ENCODE measurements around the gene HK1.
"Not testable (repeated sequence)": the region's sequence is repeated elsewhere in the genome, so short reads cannot be mapped to it uniquely, and the experiment has no call there.

Gene HK1

GRCh38 chr10:69254877-69255276 is 23.4 kb upstream of the HK1 start:
- DNase-seq (ENCODE audit: low read depth in 1 of 2, low spot score in 1 of 2), result no peak

GRCh38 chr10:69259547-69260243 is 18.6 kb upstream of the HK1 start:
- DNase-seq (ENCODE audit: low read depth in 1 of 2, low spot score in 1 of 2), result no peak

DNA sequence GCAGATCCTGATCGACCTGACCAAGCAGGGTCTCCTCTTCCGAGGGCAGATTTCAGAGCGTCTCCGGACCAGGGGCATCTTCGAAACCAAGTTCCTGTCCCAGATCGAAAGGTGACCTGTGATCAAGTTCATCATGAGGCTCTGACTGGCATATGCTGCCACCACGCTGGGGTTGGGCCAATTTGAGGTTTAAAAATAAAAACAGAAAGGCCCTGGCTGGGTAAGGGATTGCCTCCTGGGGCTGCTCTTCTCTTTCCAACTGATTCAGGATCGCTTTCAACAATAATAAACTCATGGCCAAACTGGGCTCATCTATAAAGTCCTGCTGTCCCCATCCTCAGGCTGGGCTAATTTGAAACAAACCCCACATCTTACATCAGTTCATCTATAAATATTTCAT is 17.1 kb upstream of the HK1 start:
- no peak for DNase-seq (ENCODE audit: low read depth in 1 of 2, low spot score in 1 of 2)

- no peak for DNase-seq (ENCODE audit: low read depth in 1 of 2, low spot score in 1 of 2)
Observed at GRCh38 chr10:69262292-69262751, 16.0 kb upstream of the HK1 start.

DNA sequence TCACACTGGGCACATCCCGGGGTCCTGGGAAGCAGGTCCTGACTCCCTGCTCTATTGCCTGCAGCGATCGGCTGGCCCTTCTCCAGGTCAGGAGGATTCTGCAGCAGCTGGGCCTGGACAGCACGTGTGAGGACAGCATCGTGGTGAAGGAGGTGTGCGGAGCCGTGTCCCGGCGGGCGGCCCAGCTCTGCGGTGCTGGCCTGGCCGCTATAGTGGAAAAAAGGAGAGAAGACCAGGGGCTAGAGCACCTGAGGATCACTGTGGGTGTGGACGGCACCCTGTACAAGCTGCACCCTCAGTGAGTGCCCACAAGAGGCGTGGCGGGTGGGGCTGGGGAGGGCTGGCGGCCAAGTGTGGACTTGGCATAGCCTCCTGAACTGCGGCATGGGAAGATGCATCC is 12.8 kb upstream of the HK1 start:
- no peak for DNase-seq (ENCODE audit: low read depth in 1 of 2, low spot score in 1 of 2)

DNA sequence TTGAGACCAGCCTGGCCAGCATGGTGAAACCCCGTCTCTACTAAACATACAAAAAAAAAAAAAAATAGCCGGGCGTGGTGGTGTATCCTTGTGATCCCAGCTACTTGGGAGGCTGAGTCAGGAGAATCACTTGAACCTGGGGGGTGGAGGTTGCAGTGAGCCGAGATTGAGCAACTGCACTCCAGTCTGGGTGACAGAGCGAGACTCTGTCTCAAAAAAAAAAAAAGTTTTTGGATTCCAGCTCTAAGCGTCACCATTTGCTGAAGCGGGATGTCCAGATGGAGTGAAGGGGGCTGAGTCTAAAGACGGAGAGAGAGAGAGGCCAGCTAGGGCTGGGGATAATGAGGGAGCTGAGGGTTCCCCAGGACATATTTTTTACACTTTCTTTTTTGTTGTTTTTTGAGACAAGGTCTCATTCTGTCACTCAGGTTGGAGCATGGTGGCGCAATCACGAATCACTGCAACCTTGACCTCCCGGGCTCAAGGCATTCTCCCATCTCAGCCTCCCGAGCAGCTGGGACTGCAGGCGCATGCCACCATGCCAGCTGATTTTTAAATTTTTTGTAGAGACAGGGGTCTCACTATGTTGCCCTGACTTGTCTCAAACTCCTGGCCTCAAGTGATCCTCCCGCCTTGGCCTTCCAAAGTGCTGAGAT is 9.4 kb upstream of the HK1 start:
- no peak for DNase-seq (ENCODE audit: low read depth in 1 of 2, low spot score in 1 of 2)

DNA sequence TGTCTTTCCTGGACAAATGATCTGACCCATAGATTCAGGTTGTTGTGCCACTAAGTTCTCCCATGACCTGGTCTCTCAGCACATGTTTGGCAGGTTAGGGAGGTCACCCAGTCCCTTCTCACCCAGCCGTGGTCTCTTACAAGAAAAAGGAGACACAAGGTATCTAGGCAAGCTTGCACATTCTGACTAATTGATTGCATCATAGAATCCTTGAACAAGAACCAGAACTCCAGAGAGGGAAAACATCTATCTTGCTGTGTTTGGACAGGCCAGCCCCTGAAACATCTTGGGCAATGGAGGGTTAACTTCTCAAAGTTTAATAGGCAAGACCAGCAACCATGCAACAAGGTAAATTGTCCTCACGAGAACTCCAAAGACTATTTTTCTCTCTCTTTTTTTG is 8.5 kb upstream of the HK1 start:
- no peak for DNase-seq (ENCODE audit: low read depth in 1 of 2, low spot score in 1 of 2)

- no peak for DNase-seq (ENCODE audit: low read depth in 1 of 2, low spot score in 1 of 2)
Observed at GRCh38 chr10:69270990-69271389, 7.3 kb upstream of the HK1 start.

DNA sequence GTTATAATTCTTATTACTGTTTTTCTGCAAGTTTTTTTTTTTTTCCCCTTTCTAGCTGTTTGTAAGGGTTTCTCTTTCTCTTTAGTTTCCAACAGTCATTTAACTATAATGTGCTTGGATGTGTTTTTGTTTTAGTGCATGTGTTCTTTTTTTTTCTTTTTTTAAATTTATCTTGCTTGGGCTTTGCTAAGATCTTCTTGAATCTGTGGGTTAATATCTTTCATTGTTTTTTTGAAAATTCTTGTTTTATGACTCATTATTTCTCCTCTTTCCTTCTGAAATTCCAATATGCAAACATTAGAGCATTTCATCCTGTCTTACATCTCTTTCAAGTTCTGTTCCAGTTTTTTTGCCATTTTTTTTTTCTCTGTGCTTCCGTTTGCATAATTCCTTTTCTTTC is 5.7 kb upstream of the HK1 start:
- DNase-seq (ENCODE audit: low read depth in 1 of 2, low spot score in 1 of 2), result no peak

DNA sequence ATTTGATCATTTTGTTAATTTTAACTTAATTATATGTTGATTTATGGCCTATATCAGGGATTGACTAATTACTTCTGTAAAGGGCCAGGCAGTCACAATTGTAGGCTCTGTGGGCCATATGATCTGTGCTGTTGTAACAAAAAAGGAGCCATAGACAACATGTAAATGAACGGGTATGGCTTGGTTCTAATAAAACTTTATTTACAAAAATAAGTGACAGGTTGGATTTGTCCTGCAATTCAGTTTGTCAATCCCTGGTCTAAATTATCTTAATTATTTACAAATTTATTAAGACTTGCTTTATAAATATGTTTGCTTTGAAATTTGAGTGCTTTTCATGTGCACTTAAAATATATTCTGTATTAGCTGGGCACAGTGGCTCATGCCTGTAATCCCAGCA is 2.9 kb upstream of the HK1 start:
- DNase-seq (ENCODE audit: low read depth in 1 of 2, low spot score in 1 of 2), result no peak

GRCh38 chr10:69276503-69276902 is 1.8 kb upstream of the HK1 start:
- no peak for DNase-seq (ENCODE audit: low read depth in 1 of 2, low spot score in 1 of 2)

DNA sequence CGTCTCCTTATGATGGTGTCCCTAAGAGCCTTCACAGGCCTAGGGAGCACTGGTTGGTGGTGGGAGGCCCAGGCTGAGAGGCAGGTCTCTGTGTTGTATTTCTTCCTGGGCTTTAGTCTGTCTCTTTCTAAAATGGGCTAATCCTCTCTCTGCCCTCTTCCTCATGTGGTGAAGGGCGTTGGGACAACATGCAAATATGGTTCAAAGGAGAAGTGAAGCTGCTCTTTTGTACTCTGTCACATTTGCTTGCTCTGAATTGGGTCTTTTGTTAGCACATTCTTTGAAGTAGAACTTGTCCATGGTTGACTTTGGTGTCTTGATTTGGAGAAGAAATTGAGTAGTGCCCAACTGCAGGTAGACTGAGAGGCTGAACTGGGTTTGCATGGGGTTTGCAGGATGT is 814 bp downstream of the HK1 start:
- DNase-seq (ENCODE audit: low read depth in 1 of 2, low spot score in 1 of 2), result no peak

DNA sequence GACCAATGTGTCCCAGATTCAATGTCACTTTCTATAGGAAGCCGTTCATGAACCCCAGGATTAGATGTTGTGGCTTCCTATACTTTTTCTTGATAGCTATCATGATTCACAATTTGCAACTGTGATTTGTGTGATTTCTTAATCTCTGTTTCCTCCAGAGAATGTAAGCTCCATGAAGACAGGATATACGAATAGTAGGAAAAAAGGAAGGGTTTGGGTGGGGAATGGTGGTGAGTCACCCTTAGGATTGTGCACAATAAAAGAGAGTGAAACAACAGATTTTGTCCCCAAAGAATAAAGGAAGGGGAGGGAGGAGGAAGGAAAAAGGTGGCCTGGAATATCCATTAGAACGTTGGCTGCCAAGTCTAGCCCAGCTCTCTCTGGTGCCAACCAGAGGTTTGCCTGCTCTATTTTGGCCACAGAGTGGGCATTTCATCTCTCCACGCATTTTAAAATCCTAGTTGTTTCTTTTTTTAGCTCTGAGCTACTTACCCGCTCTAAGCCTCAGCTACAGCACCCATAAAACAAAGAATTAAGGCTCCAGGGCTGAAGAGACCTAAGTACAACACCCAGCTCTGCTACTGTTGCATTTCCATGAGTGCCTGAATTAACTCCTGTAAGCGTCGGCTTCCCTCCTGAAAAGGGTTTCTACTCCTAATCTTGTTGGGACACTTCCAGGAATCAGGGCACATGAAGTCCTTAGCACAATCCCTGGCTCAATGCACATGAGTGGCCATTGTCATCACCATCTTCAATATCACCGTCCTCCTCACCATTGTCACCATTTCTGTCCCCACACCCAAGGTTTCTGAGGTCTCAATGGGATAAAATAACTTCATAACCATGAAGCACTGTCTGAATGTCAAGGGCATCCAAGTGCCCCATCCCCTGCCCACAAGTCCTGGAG is 3.5 kb downstream of the HK1 start:
- DNase-seq (ENCODE audit: low read depth in 1 of 2, low spot score in 1 of 2), result no peak

DNA sequence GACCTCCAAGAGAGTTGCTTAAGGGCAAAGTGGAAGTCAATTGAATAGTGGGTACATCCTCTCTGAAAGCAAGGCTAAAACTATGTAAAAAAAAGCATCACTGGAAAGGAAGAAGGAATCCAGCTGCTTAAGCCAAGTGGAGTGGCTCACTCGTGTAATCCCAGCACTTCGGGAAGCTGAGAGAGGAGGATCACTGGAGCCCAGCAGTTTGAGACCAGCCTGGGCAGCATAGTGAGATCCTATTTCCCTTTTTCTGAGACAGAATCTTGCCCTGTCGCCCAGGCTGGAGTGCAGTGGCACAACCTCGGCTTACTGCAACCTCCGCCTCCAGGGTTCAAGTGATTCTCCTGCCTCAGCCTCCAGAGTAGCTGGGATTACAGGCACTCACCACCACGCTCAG is 6.1 kb downstream of the HK1 start:
- not testable (repeated sequence) for DNase-seq (ENCODE audit: low read depth in 1 of 2, low spot score in 1 of 2)

DNA sequence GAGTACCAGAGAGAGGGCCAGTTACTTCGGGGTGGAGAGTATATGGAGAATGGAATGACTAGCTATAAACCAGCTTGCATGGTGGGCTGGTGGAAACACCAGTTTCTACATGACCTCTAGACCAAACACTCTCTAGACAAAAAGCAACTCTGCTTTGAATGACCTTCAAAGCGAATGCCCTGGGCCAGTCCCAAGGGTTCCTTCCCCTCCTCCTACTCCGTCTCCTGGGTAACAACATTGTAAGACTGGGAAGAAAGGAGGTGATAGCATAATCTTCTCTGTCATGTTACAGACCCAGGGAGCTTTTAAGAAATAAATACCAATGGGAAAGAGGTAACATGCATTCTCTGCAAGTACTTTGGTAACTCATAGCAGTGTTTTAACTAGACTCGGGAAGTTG is 7.4 kb downstream of the HK1 start:
- DNase-seq (ENCODE audit: low read depth in 1 of 2, low spot score in 1 of 2), result no peak

DNA sequence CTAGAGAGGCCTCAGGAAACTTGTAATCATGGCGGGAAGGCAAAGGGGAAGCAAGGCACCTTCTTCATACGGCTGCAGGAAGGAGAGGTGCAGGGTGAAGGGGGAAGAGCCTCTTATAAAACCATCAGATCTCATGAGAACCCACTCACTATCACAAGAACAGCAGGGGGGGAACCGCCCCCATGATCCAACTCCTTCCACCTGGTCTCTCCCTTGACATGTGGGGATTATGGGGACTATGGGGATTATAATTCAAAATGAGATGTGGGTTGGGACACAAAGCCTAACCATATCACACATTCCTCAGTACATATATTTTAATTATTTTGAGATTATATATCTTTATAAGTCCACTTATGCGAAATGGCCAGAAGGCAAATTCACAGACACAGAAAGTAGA is 8.9 kb downstream of the HK1 start:
- no peak for DNase-seq (ENCODE audit: low read depth in 1 of 2, low spot score in 1 of 2)

DNA sequence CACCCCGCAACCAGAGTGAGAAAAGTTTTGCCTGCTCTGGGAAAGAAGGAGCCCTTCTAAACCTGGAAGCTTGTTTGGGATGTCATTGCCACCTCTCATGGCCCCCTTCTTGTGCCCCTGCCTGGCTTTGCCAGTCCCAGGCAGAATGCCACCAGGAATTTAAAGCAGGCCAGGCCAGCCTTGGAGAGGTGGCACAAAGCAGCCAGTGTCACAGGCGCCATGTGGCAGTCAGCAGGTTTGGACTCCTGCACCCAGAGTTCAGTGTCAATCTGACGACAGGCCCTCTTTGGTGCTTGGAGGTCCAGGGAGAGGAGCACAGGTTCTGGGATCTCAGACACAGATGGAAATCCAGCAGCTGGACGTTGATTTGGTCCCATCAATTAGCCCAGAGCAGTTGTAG is 12.7 kb downstream of the HK1 start:
- no peak for DNase-seq (ENCODE audit: low read depth in 1 of 2, low spot score in 1 of 2)

DNA sequence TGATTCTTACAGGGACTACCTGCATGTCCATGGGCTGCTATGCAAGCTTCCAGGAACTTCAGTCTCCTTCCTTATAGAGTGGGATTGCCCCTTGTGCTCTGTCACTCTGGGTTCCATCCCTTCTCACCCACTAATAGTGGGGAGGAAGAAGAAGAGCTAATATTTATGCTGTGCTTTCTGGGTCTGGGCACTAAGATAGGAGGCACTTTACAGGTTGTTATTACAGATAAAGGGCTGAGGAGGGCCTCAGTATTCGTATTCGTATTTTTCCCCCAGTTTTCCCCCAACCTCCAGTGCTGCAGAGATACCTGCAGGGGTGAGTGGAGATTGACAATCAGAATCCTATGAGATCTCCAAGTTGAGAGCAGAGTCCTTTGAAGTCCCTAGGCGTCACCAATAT is 14.2 kb downstream of the HK1 start:
- no peak for DNase-seq (ENCODE audit: low read depth in 1 of 2, low spot score in 1 of 2)

DNA sequence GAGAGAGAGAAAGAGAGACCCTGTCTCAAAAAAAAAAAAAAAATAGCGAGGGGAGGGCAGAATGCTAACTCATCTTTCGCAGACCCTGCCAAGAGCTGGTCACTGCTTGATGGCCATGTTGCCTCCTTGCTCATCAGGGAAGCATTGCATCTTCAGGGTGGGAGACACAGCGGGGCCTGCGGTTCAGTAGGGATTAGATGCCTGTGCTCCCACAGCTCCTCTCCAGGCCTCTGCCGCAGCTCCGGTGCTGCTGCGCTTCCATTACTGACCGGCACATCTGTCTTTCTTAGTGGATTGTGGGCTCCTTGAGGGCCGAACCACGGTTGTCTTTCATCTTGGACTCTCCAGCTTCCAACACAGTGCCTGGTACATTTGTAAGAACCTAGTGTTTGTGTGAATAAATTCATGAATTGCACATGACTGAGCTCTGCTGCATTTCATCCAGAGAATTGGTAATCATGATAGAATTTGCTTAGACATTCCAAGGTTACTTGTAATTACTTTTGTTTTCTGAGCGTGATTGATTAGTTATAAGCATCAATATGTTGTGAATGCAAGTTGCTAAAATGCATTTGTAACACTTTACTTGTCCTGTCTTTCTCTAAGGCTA is 16.8 kb downstream of the HK1 start:
- no peak for DNase-seq (ENCODE audit: low read depth in 1 of 2, low spot score in 1 of 2)

GRCh38 chr10:69303632-69304051 is 25.3 kb downstream of the HK1 start:
- no peak for DNase-seq (ENCODE audit: low read depth in 1 of 2, low spot score in 1 of 2)

DNA sequence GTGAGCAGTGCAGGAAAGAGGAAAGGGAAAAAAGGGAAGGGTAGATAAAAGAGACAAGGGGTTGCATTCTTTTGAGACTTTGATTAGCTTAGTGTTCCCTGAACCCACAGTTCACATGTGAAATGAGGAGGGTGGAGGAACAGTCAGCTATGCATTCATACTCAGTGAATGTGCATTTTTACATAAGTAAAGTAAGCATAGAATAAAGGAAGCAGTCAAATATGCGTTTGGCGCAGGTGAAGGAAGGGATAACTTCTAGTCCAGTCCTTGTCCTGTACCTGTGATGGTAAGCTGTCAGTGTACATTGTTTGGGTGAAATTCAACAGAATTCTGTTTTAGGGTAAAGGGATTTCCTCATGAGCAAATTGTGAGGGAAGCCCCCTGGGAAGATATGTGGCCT is 28.1 kb downstream of the HK1 start:
- DNase-seq (ENCODE audit: low read depth in 1 of 2, low spot score in 1 of 2), result no peak

- no peak for DNase-seq (ENCODE audit: low read depth in 1 of 2, low spot score in 1 of 2)
Observed at GRCh38 chr10:69307434-69307833, 29.1 kb downstream of the HK1 start.

All from activated CD4-positive, alpha-beta T cell treated with anti-CD3 and anti-CD28 coated beads, Interleukin-2, amount 50 U/mL, for 24 hours (primary cell).